ENCODE results near the gene GRB10. TPM values are rescaled to one million over a fixed set of nuclear protein-coding genes. Genes with fewer than 3 reads are reported as not detected.

Gene GRB10
- polyA plus RNA-seq, 3 donors, result 1.3 to 3.1 (median 1.5) TPM

GRCh38 chr7:50625360-50625759 lies 157.3 kb downstream of the GRB10 start:
- H3K27ac Mint-ChIP-seq, result no peak overlapping the region
- H3K4me1 ChIP-seq (ENCODE audit: control insufficient read depth in 1 of 2, insufficient read depth in 2 of 2, low read length in 2 of 2), result no peaks in the 10 kb centered on the region
- H2AFZ ChIP-seq (ENCODE audit: insufficient read depth, low read depth, low read length, poor library complexity, severe bottlenecking), result no peak overlapping the region
- H3K4me1 Mint-ChIP-seq, result no peaks in the 10 kb centered on the region
- no peaks in the 10 kb centered on the region for H3K9me3 Mint-ChIP-seq
- H3K9me3 ChIP-seq (replicated peaks in 1 of 2; ENCODE audit: control insufficient read depth in 1 of 2, insufficient read depth in 1 of 2, low read length in 2 of 2), result no peaks in the 10 kb centered on the region
- no peaks in the 10 kb centered on the region for H3K27me3 ChIP-seq (ENCODE audit: control insufficient read depth in 2 of 2, insufficient read depth in 2 of 2, low read length in 2 of 2)
- no peak overlapping the region for H3K4me3 ChIP-seq (replicated peaks in 1 of 3; ENCODE audit: low read depth in 2 of 3, low read length in 3 of 3)
- H3K36me3 ChIP-seq (replicated peaks in 1 of 2; ENCODE audit: control insufficient read depth in 1 of 2, insufficient read depth in 2 of 2, low read length in 2 of 2), result no peaks in the 10 kb centered on the region
- H3K27me3 Mint-ChIP-seq (ENCODE audit: low read depth in 3 of 3), result peaks cover 0 to 2% (median 0%) of the 10 kb centered on the region in 3 donors
- no peak overlapping the region for H3K4me2 ChIP-seq (replicated peaks; ENCODE audit: extremely low read depth, low read length, poor library complexity, severe bottlenecking)
- H3K4me3 Mint-ChIP-seq, result no peak overlapping the region
- peaks cover 4 to 8% of the 10 kb centered on the region in 2 donors for H3K36me3 Mint-ChIP-seq
- no peak for DNase-seq
- no peaks in the 10 kb centered on the region for H3K79me2 ChIP-seq (ENCODE audit: insufficient read depth, low read length)
- H3K9ac ChIP-seq (ENCODE audit: insufficient read depth, low read length, poor library complexity, severe bottlenecking), result no peak overlapping the region
- no CpG with 5 or more reads among the region's 5 CpGs for WGBS (ENCODE audit: insufficient coverage)
- intact Hi-C loops (cut with micrococcal nuclease), result no loop called here
- no peak overlapping the region for H3K27ac ChIP-seq (ENCODE audit: low read depth in 1 of 2, low read length in 2 of 2)
- H4K20me1 ChIP-seq (ENCODE audit: insufficient read depth, low read length), result no peaks in the 10 kb centered on the region
- TF ChIP-seq, protein P1, sequence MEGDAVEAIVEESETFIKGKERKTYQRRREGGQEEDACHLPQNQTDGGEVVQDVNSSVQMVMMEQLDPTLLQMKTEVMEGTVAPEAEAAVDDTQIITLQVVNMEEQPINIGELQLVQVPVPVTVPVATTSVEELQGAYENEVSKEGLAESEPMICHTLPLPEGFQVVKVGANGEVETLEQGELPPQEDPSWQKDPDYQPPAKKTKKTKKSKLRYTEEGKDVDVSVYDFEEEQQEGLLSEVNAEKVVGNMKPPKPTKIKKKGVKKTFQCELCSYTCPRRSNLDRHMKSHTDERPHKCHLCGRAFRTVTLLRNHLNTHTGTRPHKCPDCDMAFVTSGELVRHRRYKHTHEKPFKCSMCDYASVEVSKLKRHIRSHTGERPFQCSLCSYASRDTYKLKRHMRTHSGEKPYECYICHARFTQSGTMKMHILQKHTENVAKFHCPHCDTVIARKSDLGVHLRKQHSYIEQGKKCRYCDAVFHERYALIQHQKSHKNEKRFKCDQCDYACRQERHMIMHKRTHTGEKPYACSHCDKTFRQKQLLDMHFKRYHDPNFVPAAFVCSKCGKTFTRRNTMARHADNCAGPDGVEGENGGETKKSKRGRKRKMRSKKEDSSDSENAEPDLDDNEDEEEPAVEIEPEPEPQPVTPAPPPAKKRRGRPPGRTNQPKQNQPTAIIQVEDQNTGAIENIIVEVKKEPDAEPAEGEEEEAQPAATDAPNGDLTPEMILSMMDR (IDR thresholded peaks at IDR 0.05), result no peak

DNA sequence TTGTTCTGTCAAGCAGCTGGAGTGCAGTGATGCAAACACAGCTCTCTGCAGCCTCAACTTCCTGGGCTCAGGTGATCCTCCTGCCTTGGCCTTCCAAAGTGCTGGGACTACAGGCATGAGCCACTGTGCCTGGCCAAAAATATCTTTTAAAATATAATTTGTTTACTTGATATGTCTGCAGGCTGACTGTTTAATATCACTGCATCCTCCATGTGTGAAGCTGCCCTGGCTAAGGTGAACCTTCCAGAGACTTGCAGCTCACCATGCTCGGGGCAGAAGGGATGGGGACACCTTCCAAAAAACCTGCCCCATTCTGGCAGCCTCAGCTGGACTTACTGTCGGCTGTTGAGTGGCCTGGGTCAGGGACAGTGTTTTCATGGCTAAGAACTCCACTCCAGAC lies 159.9 kb downstream of the GRB10 start:
- H4K20me1 ChIP-seq (ENCODE audit: insufficient read depth, low read length), result no peaks in the 10 kb centered on the region
- no peaks in the 10 kb centered on the region for H3K4me1 ChIP-seq (ENCODE audit: control insufficient read depth in 1 of 2, insufficient read depth in 2 of 2, low read length in 2 of 2)
- no peak overlapping the region for H3K4me3 ChIP-seq (replicated peaks in 1 of 3; ENCODE audit: low read depth in 2 of 3, low read length in 3 of 3)
- Mint-ChIP-seq H3K4me3 (no peak overlapping the region), H3K36me3 (peaks cover 4 to 8% of the 10 kb centered on the region in 2 donors), H3K27ac (peak overlapping the region in 1 of 7 donors; percentile 76), H3K9me3 (no peaks in the 10 kb centered on the region), H3K4me1 (no peaks in the 10 kb centered on the region), H3K27me3 (ENCODE audit: low read depth in 3 of 3) (peaks cover 0 to 2% (median 0%) of the 10 kb centered on the region in 3 donors)
- no peaks in the 10 kb centered on the region for H3K9me3 ChIP-seq (replicated peaks in 1 of 2; ENCODE audit: control insufficient read depth in 1 of 2, insufficient read depth in 1 of 2, low read length in 2 of 2)
- TF ChIP-seq, protein P1 (IDR thresholded peaks at IDR 0.05), result no peak
- H3K79me2 ChIP-seq (ENCODE audit: insufficient read depth, low read length), result no peaks in the 10 kb centered on the region
- WGBS (ENCODE audit: insufficient coverage), result 100% methylated on average over 1 of the region's 2 CpGs
- H2AFZ ChIP-seq (ENCODE audit: insufficient read depth, low read depth, low read length, poor library complexity, severe bottlenecking), result no peak overlapping the region
- H3K9ac ChIP-seq (ENCODE audit: insufficient read depth, low read length, poor library complexity, severe bottlenecking), result no peak overlapping the region
- intact Hi-C loops (cut with micrococcal nuclease), result no loop called here
- DNase-seq, result no peak
- H3K4me2 ChIP-seq (replicated peaks; ENCODE audit: extremely low read depth, low read length, poor library complexity, severe bottlenecking), result no peak overlapping the region
- no peaks in the 10 kb centered on the region for H3K36me3 ChIP-seq (replicated peaks in 1 of 2; ENCODE audit: control insufficient read depth in 1 of 2, insufficient read depth in 2 of 2, low read length in 2 of 2)
- no peaks in the 10 kb centered on the region for H3K27me3 ChIP-seq (ENCODE audit: control insufficient read depth in 2 of 2, insufficient read depth in 2 of 2, low read length in 2 of 2)
- H3K27ac ChIP-seq (ENCODE audit: low read depth in 1 of 2, low read length in 2 of 2), result no peak overlapping the region

Measured in CD14-positive monocyte (primary cell).